ENCODE measurements around the gene CRHR2. TPM values are rescaled to one million over a fixed set of nuclear protein-coding genes. Genes with fewer than 3 reads are reported as not detected.
A peak's percentile ranks its signal among the peaks of the same experiment; 100 is the strongest.
"Not testable (repeated sequence)": the region's sequence is repeated elsewhere in the genome, so short reads cannot be mapped to it uniquely, and the experiment has no call there.

CRHR2 gene
- total and polyA plus RNA-seq, 3 experiments from 2014 or later: not detected

DNA sequence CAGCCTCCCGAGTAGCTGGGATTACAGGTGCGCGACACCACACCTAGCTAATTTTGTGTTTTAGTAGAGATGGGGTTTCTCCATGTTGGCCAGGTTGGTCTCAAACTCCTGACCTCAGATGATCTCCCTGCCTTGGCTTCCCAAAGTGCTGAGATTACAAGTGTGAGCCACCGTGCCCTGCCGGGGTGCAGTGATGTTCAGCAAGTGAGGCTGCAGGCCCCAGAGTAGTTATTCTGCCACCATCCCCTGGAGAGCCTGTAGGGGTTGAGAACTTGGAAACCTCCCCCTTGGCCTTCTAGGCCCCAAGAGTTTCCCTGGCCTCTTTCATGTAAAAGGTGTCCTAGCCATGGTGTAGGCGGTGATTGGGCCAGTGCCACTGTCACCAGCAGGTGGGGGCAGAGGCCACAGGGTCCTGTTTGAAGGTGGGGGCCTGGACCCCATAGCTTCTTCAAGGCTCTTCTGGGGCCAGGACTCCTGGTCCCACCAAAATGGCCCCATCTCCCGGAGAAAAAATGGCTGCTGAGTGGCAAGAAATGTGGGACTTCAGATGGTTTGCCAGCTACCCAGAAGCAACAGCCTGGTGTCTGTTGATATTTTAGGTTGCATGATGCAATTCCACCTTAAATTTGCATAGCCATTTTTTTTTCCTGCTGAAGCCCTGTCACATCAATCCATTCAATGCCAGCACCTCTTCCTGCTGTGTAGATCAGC, 44.2 kb upstream of the CRHR2 start:
- H3K27ac Mint-ChIP-seq: peak overlapping the region; percentile 71 to 95 (median 88)
- Histone ChIP-seq H3K4me1 (ENCODE audit: insufficient read depth, low read length) (peaks cover 48% of the 10 kb centered on the region), H3K36me3 (ENCODE audit: insufficient read depth, low read length) (no peaks in the 10 kb centered on the region), H3K27me3 (ENCODE audit: insufficient read depth, low read length, poor library complexity, severe bottlenecking) (no peaks in the 10 kb centered on the region), H3K27ac (ENCODE audit: low read depth, low read length) (peak overlapping the region; percentile 34), H3K9me3 (ENCODE audit: low read length) (no peaks in the 10 kb centered on the region), H3K4me3 (ENCODE audit: low read length) (peak overlapping the region; percentile 73)
- peaks cover 43 to 62% (median 53%) of the 10 kb centered on the region in 3 donors for H3K4me1 Mint-ChIP-seq
- H3K27me3 Mint-ChIP-seq: peaks cover 0 to 1% of the 10 kb centered on the region in 2 donors
- peaks cover 0 to 3% (median 2%) of the 10 kb centered on the region in 3 donors for H3K36me3 Mint-ChIP-seq
- DNase-seq: peak in 2 of 5 donors; percentile 16 to 46
- no peaks in the 10 kb centered on the region for H3K9me3 Mint-ChIP-seq
- ChIA-PET POLR2A (interaction anchor here (1.0 to 1.8 kb wide), 2 partner anchors 12 to 132 kb away, joined by 3 to 26 read pairs; partner anchors contain the start of gene GARS1), CTCF (interaction anchor here (1.3 to 10.5 kb wide), 7 partner anchors 10 to 162 kb away, joined by 3 to 168 read pairs (median 5); partner anchors contain the start of gene CRHR2)
- H3K4me3 Mint-ChIP-seq: peak overlapping the region; percentile 70 to 91 (median 85)

DNA sequence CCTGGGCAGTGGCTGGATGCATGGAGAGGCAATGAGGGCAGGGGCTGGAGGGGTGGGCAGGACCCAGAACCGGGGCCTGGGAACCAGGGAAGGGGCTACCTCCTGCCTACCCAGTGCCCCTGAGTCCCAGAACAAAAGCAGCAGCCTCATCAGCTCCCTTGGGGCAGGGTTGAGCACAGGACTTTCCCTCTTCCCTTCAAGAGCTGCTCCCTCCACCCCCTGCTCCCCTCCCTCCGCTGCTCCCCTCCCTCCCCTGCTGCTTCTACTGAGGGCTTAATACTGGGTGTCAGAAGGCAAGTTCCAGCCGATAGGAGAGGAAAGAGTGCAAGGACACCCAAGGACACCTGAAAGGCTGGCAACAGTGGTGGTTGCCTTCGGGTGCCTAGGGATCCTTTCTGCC, 41.5 kb upstream of the CRHR2 start:
- Histone ChIP-seq H3K27ac (ENCODE audit: low read depth, low read length) (no peak overlapping the region), H3K36me3 (ENCODE audit: insufficient read depth, low read length) (no peaks in the 10 kb centered on the region), H3K4me3 (ENCODE audit: low read length) (no peak overlapping the region), H3K4me1 (ENCODE audit: insufficient read depth, low read length) (peaks cover 34% of the 10 kb centered on the region), H3K9me3 (ENCODE audit: low read length) (peaks cover 5% of the 10 kb centered on the region), H3K27me3 (ENCODE audit: insufficient read depth, low read length, poor library complexity, severe bottlenecking) (no peaks in the 10 kb centered on the region)
- DNase-seq: no peak
- Mint-ChIP-seq H3K4me1 (peaks cover 34 to 42% (median 39%) of the 10 kb centered on the region in 3 donors), H3K27me3 (peaks cover 0 to 1% of the 10 kb centered on the region in 2 donors), H3K4me3 (no peak overlapping the region), H3K27ac (no peak overlapping the region), H3K9me3 (peaks cover 0 to 17% (median 11%) of the 10 kb centered on the region in 5 donors), H3K36me3 (peaks cover 6 to 30% (median 17%) of the 10 kb centered on the region in 3 donors)
- POLR2A ChIA-PET: interaction anchor here (1.0 kb wide), 1 partner anchor 12 kb away, joined by 3 read pairs; no protein-coding TSS in a partner anchor
- CTCF ChIA-PET: interaction anchor here (10.5 kb wide), 1 partner anchor 15 kb away, joined by 168 read pairs; no protein-coding TSS in a partner anchor

- Mint-ChIP-seq H3K4me1 (peaks cover 23 to 31% (median 28%) of the 10 kb centered on the region in 3 donors), H3K27ac (no peak overlapping the region), H3K36me3 (peaks cover 9 to 41% (median 26%) of the 10 kb centered on the region in 3 donors), H3K4me3 (no peak overlapping the region), H3K27me3 (peaks cover 0 to 1% of the 10 kb centered on the region in 2 donors), H3K9me3 (peaks cover 9 to 28% (median 22%) of the 10 kb centered on the region in 5 donors)
- POLR2A ChIA-PET: interaction anchor here (0.6 kb wide), 2 partner anchors 14 to 17 kb away, joined by 3 read pairs; no protein-coding TSS in a partner anchor
- peaks cover 23% of the 10 kb centered on the region for H3K4me1 ChIP-seq (ENCODE audit: insufficient read depth, low read length)
- no peaks in the 10 kb centered on the region for H3K36me3 ChIP-seq (ENCODE audit: insufficient read depth, low read length)
- no peak overlapping the region for H3K4me3 ChIP-seq (ENCODE audit: low read length)
- H3K27ac ChIP-seq (ENCODE audit: low read depth, low read length): no peak overlapping the region
- no peaks in the 10 kb centered on the region for H3K27me3 ChIP-seq (ENCODE audit: insufficient read depth, low read length, poor library complexity, severe bottlenecking)
- DNase-seq: no peak
- H3K9me3 ChIP-seq (ENCODE audit: low read length): peaks cover 16% of the 10 kb centered on the region
- CTCF ChIA-PET: interaction anchor here (10.5 kb wide), 1 partner anchor 16 kb away, joined by 168 read pairs; no protein-coding TSS in a partner anchor
These were observed 40.4 kb upstream of the CRHR2 start for GRCh38 chr7:30722671-30723070.

GRCh38 chr7:30722187-30722586, 39.9 kb upstream of the CRHR2 start:
- no peak overlapping the region for H3K27ac ChIP-seq (ENCODE audit: low read depth, low read length)
- POLR2A ChIA-PET: interaction anchor here (0.6 kb wide), 1 partner anchor 17 kb away, joined by 3 read pairs; no protein-coding TSS in a partner anchor
- H3K4me1 ChIP-seq (ENCODE audit: insufficient read depth, low read length): peaks cover 19% of the 10 kb centered on the region

GRCh38 chr7:30721211-30721610, 39.0 kb upstream of the CRHR2 start:
- peaks cover 9 to 16% (median 13%) of the 10 kb centered on the region in 3 donors for H3K4me1 Mint-ChIP-seq

More at GRCh38 chr7:30722187-30722586, 39.9 kb upstream of the CRHR2 start:
- CTCF ChIA-PET: interaction anchor here (10.5 kb wide), 1 partner anchor 16 kb away, joined by 168 read pairs; no protein-coding TSS in a partner anchor
- Mint-ChIP-seq H3K9me3 (peaks cover 11 to 30% (median 25%) of the 10 kb centered on the region in 5 donors), H3K27ac (peak overlapping the region in 1 of 8 donors; percentile 12), H3K36me3 (peaks cover 11 to 43% (median 29%) of the 10 kb centered on the region in 3 donors), H3K27me3 (peaks cover 0 to 1% of the 10 kb centered on the region in 2 donors), H3K4me1 (peaks cover 19 to 26% (median 23%) of the 10 kb centered on the region in 3 donors), H3K4me3 (no peak overlapping the region)
- peaks cover 16% of the 10 kb centered on the region for H3K9me3 ChIP-seq (ENCODE audit: low read length)
- no peak overlapping the region for H3K4me3 ChIP-seq (ENCODE audit: low read length)
- no peaks in the 10 kb centered on the region for H3K36me3 ChIP-seq (ENCODE audit: insufficient read depth, low read length)
- no peak for DNase-seq
- H3K27me3 ChIP-seq (ENCODE audit: insufficient read depth, low read length, poor library complexity, severe bottlenecking): no peaks in the 10 kb centered on the region

GRCh38 chr7:30719434-30719833, 37.2 kb upstream of the CRHR2 start:
- H3K27ac ChIP-seq (ENCODE audit: low read depth, low read length); DNase-seq; POLR2A ChIA-PET; H3K27me3 ChIP-seq (ENCODE audit: insufficient read depth, low read length, poor library complexity, severe bottlenecking); H3K4me3 Mint-ChIP-seq; H3K4me1 ChIP-seq (ENCODE audit: insufficient read depth, low read length); H3K27me3 Mint-ChIP-seq; H3K4me3 ChIP-seq (ENCODE audit: low read length); CTCF ChIA-PET; H3K4me1 Mint-ChIP-seq; H3K36me3 ChIP-seq (ENCODE audit: insufficient read depth, low read length); H3K27ac Mint-ChIP-seq: not testable (repeated sequence)
- Mint-ChIP-seq H3K9me3 (peaks cover 15 to 34% (median 31%) of the 10 kb centered on the region in 5 donors), H3K36me3 (peaks cover 17 to 67% (median 34%) of the 10 kb centered on the region in 3 donors)
- peaks cover 16% of the 10 kb centered on the region for H3K9me3 ChIP-seq (ENCODE audit: low read length)

More at GRCh38 chr7:30721211-30721610, 39.0 kb upstream of the CRHR2 start:
- ChIA-PET POLR2A (no interaction called here), CTCF (no interaction called here)
- no peaks in the 10 kb centered on the region for H3K36me3 ChIP-seq (ENCODE audit: insufficient read depth, low read length)
- Mint-ChIP-seq H3K4me3 (no peak overlapping the region), H3K36me3 (peaks cover 15 to 52% (median 34%) of the 10 kb centered on the region in 3 donors), H3K27me3 (peaks cover 0 to 1% of the 10 kb centered on the region in 2 donors), H3K27ac (no peak overlapping the region), H3K9me3 (peaks cover 15 to 34% (median 29%) of the 10 kb centered on the region in 5 donors)
- peaks cover 16% of the 10 kb centered on the region for H3K9me3 ChIP-seq (ENCODE audit: low read length)
- peaks cover 9% of the 10 kb centered on the region for H3K4me1 ChIP-seq (ENCODE audit: insufficient read depth, low read length)
- no peaks in the 10 kb centered on the region for H3K27me3 ChIP-seq (ENCODE audit: insufficient read depth, low read length, poor library complexity, severe bottlenecking)
- no peak overlapping the region for H3K4me3 ChIP-seq (ENCODE audit: low read length)
- no peak overlapping the region for H3K27ac ChIP-seq (ENCODE audit: low read depth, low read length)
- no peak for DNase-seq

DNA sequence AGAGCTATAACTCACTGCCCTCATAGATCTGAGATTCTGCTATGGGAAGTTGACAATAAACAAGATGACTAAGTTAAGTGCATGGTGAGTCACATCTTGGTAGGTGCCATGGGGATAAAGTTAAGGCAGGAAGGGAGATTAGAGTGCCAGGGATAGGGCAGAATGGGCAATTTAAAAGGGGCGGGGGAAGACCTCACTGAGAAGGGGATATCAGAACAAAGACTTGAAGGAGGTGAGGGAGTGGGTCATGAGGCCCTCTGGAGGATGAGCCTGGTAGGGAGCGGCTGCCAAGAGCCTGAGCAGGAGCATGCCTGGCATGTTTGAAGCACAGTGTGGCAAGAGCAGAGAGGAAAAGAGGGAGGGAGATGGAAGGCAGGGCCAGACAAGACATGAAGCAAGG, 34.9 kb upstream of the CRHR2 start:
- Mint-ChIP-seq H3K9me3 (peaks cover 15 to 34% (median 31%) of the 10 kb centered on the region in 5 donors), H3K36me3 (peaks cover 17 to 68% (median 34%) of the 10 kb centered on the region in 3 donors), H3K27me3 (peaks cover 0 to 2% of the 10 kb centered on the region in 2 donors), H3K4me1 (no peaks in the 10 kb centered on the region), H3K4me3 (no peak overlapping the region), H3K27ac (no peak overlapping the region)
- Histone ChIP-seq H3K4me1 (ENCODE audit: insufficient read depth, low read length) (no peaks in the 10 kb centered on the region), H3K9me3 (ENCODE audit: low read length) (peaks cover 16% of the 10 kb centered on the region), H3K36me3 (ENCODE audit: insufficient read depth, low read length) (no peaks in the 10 kb centered on the region), H3K27ac (ENCODE audit: low read depth, low read length) (no peak overlapping the region), H3K4me3 (ENCODE audit: low read length) (no peak overlapping the region), H3K27me3 (ENCODE audit: insufficient read depth, low read length, poor library complexity, severe bottlenecking) (no peaks in the 10 kb centered on the region)
- CTCF ChIA-PET: interaction anchor here (0.9 to 1.4 kb wide), 4 partner anchors 9 to 23 kb away, joined by 3 to 5 read pairs (median 4); no protein-coding TSS in a partner anchor
- no peak for DNase-seq
- POLR2A ChIA-PET: no interaction called here
